Dermis lymphatic vessel endothelial cell (primary cell): ENCODE data around the gene LYAR. TPM values are rescaled to one million over a fixed set of nuclear protein-coding genes. Genes with fewer than 3 reads are reported as not detected.

ENCODE experiments used
- total RNA-seq: library from RNA; depleted of rRNA; stranded (reverse); fragments of >200 nt; gene quantifications from 2 replicates; pipeline ENCODE4 v1.2.1, GENCODE V29; 2014

Gene LYAR, protein sequence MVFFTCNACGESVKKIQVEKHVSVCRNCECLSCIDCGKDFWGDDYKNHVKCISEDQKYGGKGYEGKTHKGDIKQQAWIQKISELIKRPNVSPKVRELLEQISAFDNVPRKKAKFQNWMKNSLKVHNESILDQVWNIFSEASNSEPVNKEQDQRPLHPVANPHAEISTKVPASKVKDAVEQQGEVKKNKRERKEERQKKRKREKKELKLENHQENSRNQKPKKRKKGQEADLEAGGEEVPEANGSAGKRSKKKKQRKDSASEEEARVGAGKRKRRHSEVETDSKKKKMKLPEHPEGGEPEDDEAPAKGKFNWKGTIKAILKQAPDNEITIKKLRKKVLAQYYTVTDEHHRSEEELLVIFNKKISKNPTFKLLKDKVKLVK
- total RNA-seq: 6.8 and 15.6 TPM in 2 replicates

DNA sequence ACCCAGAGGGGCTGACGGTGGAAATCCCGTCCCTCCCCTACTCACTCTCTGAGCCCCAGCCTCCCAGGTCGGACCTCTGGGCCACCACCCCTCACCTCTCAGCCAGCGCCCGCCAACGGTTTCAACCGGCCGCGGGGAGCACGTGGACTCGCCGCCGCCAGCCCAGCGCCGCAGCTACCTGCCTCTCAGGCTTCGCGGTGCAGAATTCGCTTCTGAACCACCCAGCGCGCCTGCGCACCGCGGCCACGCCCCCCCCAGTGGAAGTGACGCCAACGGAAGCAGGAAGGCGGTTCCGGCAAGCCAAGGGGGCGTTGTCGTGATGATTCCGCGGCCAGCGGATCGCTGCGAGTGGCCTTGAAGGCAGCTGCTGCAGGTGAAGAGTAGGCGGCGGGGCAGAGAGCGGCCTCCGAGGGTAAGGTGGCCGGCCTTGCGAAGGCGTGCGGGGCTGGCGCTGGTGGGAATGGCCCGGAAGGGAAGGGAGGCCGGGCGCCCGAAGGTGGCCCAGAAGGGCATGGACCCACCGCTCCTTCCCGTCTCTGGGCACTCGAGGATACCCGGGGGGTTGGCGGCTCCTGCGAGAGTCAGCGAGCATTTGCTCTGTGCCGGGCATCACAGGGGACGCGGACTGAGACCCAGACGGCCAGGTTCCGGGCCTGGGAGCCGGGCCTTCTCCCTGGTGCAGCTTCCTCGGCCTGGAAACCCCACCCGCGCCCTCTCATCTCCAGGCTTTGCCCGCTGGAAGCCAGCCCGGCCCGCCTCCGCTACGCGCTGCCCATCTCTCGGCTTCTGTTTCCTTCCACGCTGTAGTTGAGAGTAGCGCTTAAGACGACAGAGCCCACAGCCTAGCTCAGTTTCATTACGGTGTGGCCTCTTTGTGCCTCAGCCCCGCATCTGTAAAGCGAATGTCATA, at the start of gene LYAR, which contains the start of gene ZBTB49:
Gene LYAR, minus strand, starts transcription at position 214 of the 910 bp plus-strand sequence. CDS start 6,412 bp downstream, outside the sequence.
Gene ZBTB49, plus strand, starts transcription at position 311 of the 910 bp plus-strand sequence. CDS start 9,695 bp downstream, outside the sequence.

DNA sequence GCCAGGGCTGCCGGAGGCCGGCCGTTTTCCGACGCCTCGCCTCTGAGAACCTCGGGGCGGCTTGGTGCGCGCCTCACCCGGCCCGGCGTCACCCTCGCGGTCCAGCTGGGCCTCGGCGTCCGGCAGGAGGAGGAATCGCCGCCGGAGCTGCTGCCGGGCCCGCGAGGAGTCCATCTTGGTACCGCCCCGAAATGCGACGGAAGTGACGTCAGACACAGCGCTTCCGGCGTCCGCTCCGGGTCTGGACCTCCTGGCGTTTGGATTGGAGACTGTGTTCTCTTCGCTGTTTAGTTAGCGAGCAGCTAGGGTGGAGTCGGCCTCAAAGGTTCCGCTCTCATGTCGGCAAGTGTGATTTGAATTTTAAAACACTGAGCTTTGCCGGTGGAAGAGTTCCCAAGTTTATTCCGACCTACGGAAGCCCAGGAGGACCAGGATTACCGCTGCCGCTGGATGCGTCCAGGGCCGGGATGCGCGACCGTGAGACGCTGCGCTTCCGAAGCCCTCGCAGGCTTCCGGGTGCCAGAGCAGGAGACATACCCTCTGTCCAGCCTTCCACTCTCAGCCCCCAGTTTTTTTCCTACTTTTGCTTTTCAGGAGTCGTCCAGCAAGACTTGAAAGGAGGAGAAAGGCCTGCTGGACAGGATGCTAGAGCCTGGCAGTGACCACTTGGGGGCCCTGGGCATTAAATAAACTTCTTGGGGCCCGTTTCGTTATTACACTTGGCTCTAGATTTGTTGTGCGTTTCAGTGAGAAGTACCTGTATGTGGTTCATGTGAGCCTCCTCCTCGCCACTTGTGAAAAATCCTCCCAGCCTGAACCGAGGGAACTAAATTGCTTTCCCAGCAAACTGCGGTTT, 41.7 kb downstream of the LYAR start, which contains the start of gene TMEM128:
Gene TMEM128, minus strand, starts transcription at position 195 of the 856 bp plus-strand sequence. Its CDS starts 21 bp downstream, at position 174.

DNA sequence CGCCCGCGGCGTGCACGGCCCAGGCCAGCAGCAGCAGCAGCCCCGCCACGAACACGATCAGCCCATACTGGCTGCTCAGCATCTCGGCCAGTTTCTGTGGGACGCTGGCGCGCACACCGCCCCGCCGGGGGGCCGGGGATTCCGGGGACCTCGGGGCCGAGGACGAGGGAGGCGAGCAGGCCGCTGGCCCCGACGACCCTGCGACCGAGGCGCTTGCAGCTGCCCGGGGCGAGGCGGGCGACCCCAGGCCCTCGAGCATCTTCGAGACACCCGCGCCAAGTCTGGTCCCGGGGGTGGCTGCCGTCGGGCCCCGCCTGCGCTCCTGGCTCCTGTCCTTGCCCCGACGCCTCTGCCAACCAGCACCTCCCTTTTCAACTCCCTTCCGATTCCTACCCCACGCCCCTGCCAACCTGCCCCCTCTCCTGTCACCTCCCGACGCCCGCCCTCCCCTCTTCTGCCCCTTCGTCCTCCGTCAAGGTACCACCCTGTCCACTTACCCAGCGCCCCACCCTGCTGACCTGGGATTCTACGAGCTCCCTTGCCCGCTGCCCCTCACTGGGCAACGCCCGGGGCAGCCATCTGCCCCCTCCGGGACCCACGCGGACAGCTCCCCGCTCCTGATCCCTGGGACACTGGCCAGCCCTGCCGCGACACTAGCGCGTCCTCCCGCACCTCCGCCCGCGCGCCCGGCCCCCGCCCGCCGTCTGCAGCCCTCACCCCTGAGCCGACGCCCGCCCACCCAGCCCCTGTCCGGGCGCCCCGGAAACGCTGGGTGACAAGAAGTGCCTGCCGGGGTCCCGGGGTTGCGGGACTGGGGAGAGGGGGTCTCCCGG, 63.1 kb downstream of the LYAR start, which contains the start of gene OTOP1:
Gene OTOP1, minus strand, starts transcription at position 324 of the 833 bp plus-strand sequence. Its CDS starts 65 bp downstream, at position 259.

Other genes starting within 250 kb of the LYAR start
- gene OTOP1, start 63.2 kb downstream of the LYAR start, total RNA-seq: not detected in 2 replicates
- gene TMEM128, start 41.9 kb downstream of the LYAR start, total RNA-seq: 19.0 and 24.2 TPM in 2 replicates
- gene ZBTB49, start 97 bp upstream of the LYAR start, total RNA-seq: 2.2 and 3.0 TPM in 2 replicates
- gene NSG1, start 96.9 kb upstream of the LYAR start, total RNA-seq: under 0.01 and 0.09 TPM in 2 replicates